ENCODE measurements around the gene DCAF6.
A peak's percentile ranks its signal among the peaks of the same experiment; 100 is the strongest.

DCAF6 gene

GRCh38 chr1:168112673-168113305 lies 176.3 kb downstream of the DCAF6 start:
- peak; percentile 80 for DNase-seq
- in situ Hi-C loops (cut with HindIII; ENCODE audit: low pct_ligation_motif_present, low pct_unique_long_range_greater_than_20kb, low sequenced_read_pairs): no loop called here

- in situ Hi-C loops (cut with HindIII; ENCODE audit: low pct_ligation_motif_present, low pct_unique_long_range_greater_than_20kb, low sequenced_read_pairs): no loop called here
- DNase-seq: no peak
These were observed 178.4 kb downstream of the DCAF6 start for GRCh38 chr1:168114845-168115244.

GRCh38 chr1:168116327-168116799 lies 179.9 kb downstream of the DCAF6 start:
- DNase-seq: no peak
- in situ Hi-C loops (cut with HindIII; ENCODE audit: low pct_ligation_motif_present, low pct_unique_long_range_greater_than_20kb, low sequenced_read_pairs): no loop called here

GRCh38 chr1:168119750-168120149 lies 183.3 kb downstream of the DCAF6 start:
- in situ Hi-C loops (cut with HindIII; ENCODE audit: low pct_ligation_motif_present, low pct_unique_long_range_greater_than_20kb, low sequenced_read_pairs): no loop called here

GRCh38 chr1:168121401-168122011 lies 185.0 kb downstream of the DCAF6 start:
- in situ Hi-C loops (cut with HindIII; ENCODE audit: low pct_ligation_motif_present, low pct_unique_long_range_greater_than_20kb, low sequenced_read_pairs): no loop called here
- DNase-seq: no peak

More at GRCh38 chr1:168119750-168120149, 183.3 kb downstream of the DCAF6 start:
- no peak for DNase-seq

GRCh38 chr1:168125051-168125450 lies 188.6 kb downstream of the DCAF6 start:
- DNase-seq: no peak
- in situ Hi-C loops (cut with HindIII; ENCODE audit: low pct_ligation_motif_present, low pct_unique_long_range_greater_than_20kb, low sequenced_read_pairs): no loop called here
